KMS-11 (cell line): ENCODE measurements around the gene KIAA0825.
"Not testable (repeated sequence)": the region's sequence is repeated elsewhere in the genome, so short reads cannot be mapped to it uniquely, and the experiment has no call there.

Experiments used
- H2AFZ ChIP-seq: fragments of 200-600 bp; sonication (generic); 2 replicates; pipeline ENCODE4 v1.6.1; 2016; ENCODE audit warnings: antibody characterized with exemption, mixed run types, low read depth
- H3K27ac ChIP-seq: fragments of 200-600 bp; sonication (generic); 2 replicates; pipeline ENCODE4 v1.6.1; 2016; ENCODE audit warnings: mild to moderate bottlenecking, mixed run types
- H3K27me3 ChIP-seq: fragments of 200-600 bp; sonication (generic); 2 replicates; pipeline ENCODE4 v1.6.1; 2017; ENCODE audit warnings: mild to moderate bottlenecking, low read depth, mixed run types, moderate library complexity; ENCODE audit not compliant: insufficient read depth
- H3K36me3 ChIP-seq: fragments of 200-600 bp; sonication (generic); 2 replicates; pipeline ENCODE4 v1.6.1; 2017; ENCODE audit warnings: mild to moderate bottlenecking, mixed run types; ENCODE audit not compliant: insufficient read depth
- H3K4me1 ChIP-seq: fragments of 200-600 bp; sonication (generic); 2 replicates; pipeline ENCODE4 v1.6.1; 2016; ENCODE audit warnings: mild to moderate bottlenecking, low read depth, mixed run types; ENCODE audit not compliant: poor library complexity, severe bottlenecking
- H3K4me2 ChIP-seq: fragments of 200-600 bp; sonication (generic); 2 replicates; pipeline ENCODE4 v1.7.0; 2016; ENCODE audit warnings: mild to moderate bottlenecking, mixed run types
- H3K4me3 ChIP-seq: fragments of 200-600 bp; sonication (generic); IDR thresholded peaks from 2 replicates; pipeline ENCODE4 v1.6.1; 2017; ENCODE audit warnings: low read depth, low read length, mixed read lengths; ENCODE audit not compliant: insufficient read depth
- H3K79me2 ChIP-seq: fragments of 200-600 bp; sonication (generic); 2 replicates; pipeline ENCODE4 v1.6.1; 2016; ENCODE audit warnings: low read depth, mixed run types; ENCODE audit not compliant: insufficient read depth
- H3K9ac ChIP-seq: fragments of 200-600 bp; sonication (generic); 2 replicates; pipeline ENCODE4 v1.6.1; 2016; ENCODE audit warnings: mild to moderate bottlenecking, mixed run types
- H4K20me1 ChIP-seq: fragments of 200-600 bp; sonication (generic); 2 replicates; pipeline ENCODE4 v1.6.1; 2016; ENCODE audit warnings: mild to moderate bottlenecking, mixed run types; ENCODE audit not compliant: insufficient read depth
- CTCF ChIP-seq: fragments of 200-600 bp; sonication (generic); conservative IDR thresholded peaks from 2 replicates; pipeline ENCODE4 v1.6.1; 2017; ENCODE audit warnings: low read depth, mild to moderate bottlenecking, antibody characterized with exemption, low read length, moderate library complexity, mixed read lengths

Gene KIAA0825

GRCh38 chr5:94125107-94125506, 493.3 kb downstream of the KIAA0825 start:
- H2AFZ ChIP-seq, result no peak overlapping the region
- H3K27me3 ChIP-seq, result no peaks in the 10 kb centered on the region
- no peak overlapping the region for H3K9ac ChIP-seq
- no peak overlapping the region for H3K4me2 ChIP-seq
- H4K20me1 ChIP-seq, result no peaks in the 10 kb centered on the region
- no peaks in the 10 kb centered on the region for H3K4me1 ChIP-seq
- no peak overlapping the region for H3K4me3 ChIP-seq
- no peak overlapping the region for H3K27ac ChIP-seq
- no peaks in the 10 kb centered on the region for H3K79me2 ChIP-seq
- TF ChIP-seq CTCF, result no peak
- H3K36me3 ChIP-seq, result no peaks in the 10 kb centered on the region

GRCh38 chr5:94116317-94116716, 502.1 kb downstream of the KIAA0825 start:
- not testable (repeated sequence) for H3K4me2 ChIP-seq, H4K20me1 ChIP-seq, H3K4me1 ChIP-seq, H3K27me3 ChIP-seq, H3K9ac ChIP-seq, H3K36me3 ChIP-seq, H3K27ac ChIP-seq, H2AFZ ChIP-seq, H3K4me3 ChIP-seq, H3K79me2 ChIP-seq

- Histone ChIP-seq H3K27ac (no peak overlapping the region), H3K79me2 (peaks cover 10% of the 10 kb centered on the region), H4K20me1 (no peaks in the 10 kb centered on the region), H3K4me2 (no peak overlapping the region), H3K36me3 (no peaks in the 10 kb centered on the region), H3K9ac (no peak overlapping the region), H3K4me1 (peaks cover 8% of the 10 kb centered on the region), H3K27me3 (no peaks in the 10 kb centered on the region), H3K4me3 (no peak overlapping the region), H2AFZ (no peak overlapping the region)
- TF ChIP-seq CTCF, result no peak
Observed at GRCh38 chr5:94113087-94113486, 505.3 kb downstream of the KIAA0825 start.

- H3K4me1 ChIP-seq, result peaks cover 8% of the 10 kb centered on the region
- peak overlapping the region; percentile 72 for H3K9ac ChIP-seq
- H3K4me3 ChIP-seq, result no peak overlapping the region
- peak overlapping the region; percentile 99 for H2AFZ ChIP-seq
- H4K20me1 ChIP-seq, result no peaks in the 10 kb centered on the region
- H3K27ac ChIP-seq, result peak overlapping the region; percentile 33
- H3K4me2 ChIP-seq, result peak overlapping the region; percentile 58
- no peak for TF ChIP-seq CTCF
- H3K36me3 ChIP-seq, result no peaks in the 10 kb centered on the region
- H3K27me3 ChIP-seq, result no peaks in the 10 kb centered on the region
- peaks cover 10% of the 10 kb centered on the region for H3K79me2 ChIP-seq
Observed at GRCh38 chr5:94111209-94112004, 507.0 kb downstream of the KIAA0825 start.

- no peaks in the 10 kb centered on the region for H3K36me3 ChIP-seq
Observed at GRCh38 chr5:94103514-94104245, 514.7 kb downstream of the KIAA0825 start.

More at GRCh38 chr5:94103514-94104245, 514.7 kb downstream of the KIAA0825 start:
- no peak for TF ChIP-seq CTCF
- Histone ChIP-seq H3K79me2 (peaks cover 43% of the 10 kb centered on the region; the same call in 1 of the 2 replicates), H3K4me1 (no peaks in the 10 kb centered on the region), H3K9ac (no peak overlapping the region), H4K20me1 (no peaks in the 10 kb centered on the region), H3K4me3 (no peak overlapping the region), H3K27ac (no peak overlapping the region), H3K27me3 (no peaks in the 10 kb centered on the region), H2AFZ (no peak overlapping the region), H3K4me2 (no peak overlapping the region)
